Measurements from ENCODE around the gene TSSK3.

DNA sequence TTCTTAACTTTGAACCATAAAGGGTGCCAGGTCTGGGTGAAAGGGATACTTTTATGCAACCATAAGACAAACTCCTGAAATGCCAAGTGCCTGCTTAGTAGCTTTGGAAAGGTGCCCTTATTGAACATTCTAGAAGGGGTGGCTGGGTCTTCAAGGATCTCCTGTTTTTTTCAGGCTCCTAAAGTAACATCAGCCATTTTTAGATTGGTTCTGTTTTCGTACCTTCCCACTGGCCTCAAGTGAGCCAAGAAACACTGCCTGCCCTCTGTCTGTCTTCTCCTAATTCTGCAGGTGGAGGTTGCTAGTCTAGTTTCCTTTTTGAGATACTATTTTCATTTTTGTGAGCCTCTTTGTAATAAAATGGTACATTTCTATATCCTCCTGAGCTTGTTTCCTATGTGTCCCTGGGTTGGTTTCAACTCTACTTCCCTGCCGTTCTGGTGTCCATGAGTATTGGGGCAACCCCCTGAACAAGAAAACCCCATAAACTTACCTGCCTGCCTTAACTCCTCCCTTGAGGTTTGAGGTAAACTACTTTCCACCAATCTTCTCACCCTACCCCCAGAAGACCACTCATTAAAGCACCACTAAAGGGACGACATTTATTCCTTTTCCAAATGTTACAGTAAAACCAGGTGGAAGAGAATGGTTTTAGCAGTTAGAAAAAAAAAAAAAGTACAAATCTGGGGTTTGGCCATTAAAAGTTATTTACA lies 28.9 kb upstream of the TSSK3 start:
- TF ChIP-seq, protein P1, sequence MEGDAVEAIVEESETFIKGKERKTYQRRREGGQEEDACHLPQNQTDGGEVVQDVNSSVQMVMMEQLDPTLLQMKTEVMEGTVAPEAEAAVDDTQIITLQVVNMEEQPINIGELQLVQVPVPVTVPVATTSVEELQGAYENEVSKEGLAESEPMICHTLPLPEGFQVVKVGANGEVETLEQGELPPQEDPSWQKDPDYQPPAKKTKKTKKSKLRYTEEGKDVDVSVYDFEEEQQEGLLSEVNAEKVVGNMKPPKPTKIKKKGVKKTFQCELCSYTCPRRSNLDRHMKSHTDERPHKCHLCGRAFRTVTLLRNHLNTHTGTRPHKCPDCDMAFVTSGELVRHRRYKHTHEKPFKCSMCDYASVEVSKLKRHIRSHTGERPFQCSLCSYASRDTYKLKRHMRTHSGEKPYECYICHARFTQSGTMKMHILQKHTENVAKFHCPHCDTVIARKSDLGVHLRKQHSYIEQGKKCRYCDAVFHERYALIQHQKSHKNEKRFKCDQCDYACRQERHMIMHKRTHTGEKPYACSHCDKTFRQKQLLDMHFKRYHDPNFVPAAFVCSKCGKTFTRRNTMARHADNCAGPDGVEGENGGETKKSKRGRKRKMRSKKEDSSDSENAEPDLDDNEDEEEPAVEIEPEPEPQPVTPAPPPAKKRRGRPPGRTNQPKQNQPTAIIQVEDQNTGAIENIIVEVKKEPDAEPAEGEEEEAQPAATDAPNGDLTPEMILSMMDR (IDR thresholded peaks at IDR 0.05; ENCODE audit: low read depth, low read length): no peak
- TF ChIP-seq EZH2phosphoT487 (IDR thresholded peaks at IDR 0.05; ENCODE audit: low read depth): no peak
